HepG2 (cell line): Measurements from ENCODE around the gene ZG16. TPM values are rescaled to one million over a fixed set of nuclear protein-coding genes. Genes with fewer than 3 reads are reported as not detected.

Source experiments
- ATF4 ChIP-seq, 2 experiments: fragments of 450-650 bp in 1 of 2; sonication (generic) in 1 of 2; formaldehyde crosslinking; IDR thresholded peaks; 2 replicates each; pipeline versions ENCODE4 v1.5.0 to v1.8.0; 2020 to 2022; ENCODE audit warnings: mild to moderate bottlenecking in 1 of 2, missing genetic modification reagents in 1 of 2
- ATF7-NPFF ChIP-seq: sonication (generic); formaldehyde crosslinking; IDR thresholded peaks from 2 replicates; pipeline ENCODE4 v1.8.1; 2023; ENCODE audit warnings: mild to moderate bottlenecking, low read depth, missing genetic modification reagents, moderate library complexity
- BATF2 ChIP-seq: sonication (generic); formaldehyde crosslinking; IDR thresholded peaks from 2 replicates; pipeline ENCODE4 v1.8.0; 2022; ENCODE audit warnings: mild to moderate bottlenecking, missing genetic modification reagents, moderate library complexity
- ERF ChIP-seq: IDR thresholded peaks from 2 replicates; pipeline ENCODE4 v1.6.1; 2018; ENCODE audit warnings: missing biosample characterization, missing genetic modification reagents
- GATAD1 ChIP-seq: IDR thresholded peaks from 2 replicates; pipeline ENCODE4 v1.6.1; 2016; ENCODE audit warnings: missing genetic modification reagents, missing compliant biosample characterization
- KDM3A ChIP-seq: IDR thresholded peaks from 2 replicates; pipeline ENCODE4 v1.6.1; 2018; ENCODE audit warnings: low read depth, missing compliant biosample characterization
- PHF8 ChIP-seq: sonication (generic); formaldehyde crosslinking; IDR thresholded peaks from 2 replicates; pipeline ENCODE4 v1.5.0; 2020; ENCODE audit warnings: missing genetic modification reagents
- ZFP41 ChIP-seq: sonication (generic); formaldehyde crosslinking; IDR thresholded peaks from 2 replicates; pipeline ENCODE4 v1.4.0; 2020; ENCODE audit warnings: mild to moderate bottlenecking, missing genetic modification reagents, borderline replicate concordance
- ZNF205 ChIP-seq: IDR thresholded peaks from 2 replicates; pipeline ENCODE4 v1.6.1; 2018; ENCODE audit warnings: missing biosample characterization, missing genetic modification reagents
- ZNF263 ChIP-seq: sonication (generic); formaldehyde crosslinking; IDR thresholded peaks from 2 replicates; pipeline ENCODE4 v1.4.0; 2020; ENCODE audit warnings: missing genetic modification reagents
- ZNF564 ChIP-seq: sonication (generic); formaldehyde crosslinking; IDR thresholded peaks from 2 replicates; pipeline ENCODE4 v1.8.1; 2023; ENCODE audit warnings: mild to moderate bottlenecking, missing genetic modification reagents
- ZSCAN21 ChIP-seq: sonication (generic); formaldehyde crosslinking; IDR thresholded peaks from 2 replicates; pipeline ENCODE4 v1.8.0; 2022; ENCODE audit warnings: mild to moderate bottlenecking, missing genetic modification reagents, moderate library complexity, borderline replicate concordance
- polyA plus RNA-seq, 8 experiments: library from polyadenylated mRNA; depleted of rRNA in 3 of 8; stranded (reverse) in 7 of 8; unstranded in 1 of 8; fragments of >200 nt; fragmentation: Illumina TruSeq in 4 of 8; extraction: Trizol in 4 of 8; gene quantifications; 2 replicates each; pipeline versions ENCODE4 v1.2.1 to v1.2.3, GENCODE V29; 2011 to 2016; ENCODE audit warnings: low read depth in 4 of 8, missing spikeins in 1 of 8, mixed read lengths in 1 of 8; ENCODE audit not compliant: insufficient read depth in 1 of 8
- total RNA-seq, 5 experiments: library from RNA; depleted of rRNA; stranded (reverse); fragments of >200 nt; fragmentation: Illumina TruSeq; extraction: Trizol; gene quantifications; 2 replicates each; pipeline ENCODE4 v1.2.3, GENCODE V29; 2016; ENCODE audit warnings: low read depth in 1 of 5
- TF ChIP-seq, protein P1 (sequence below): sonication (generic); formaldehyde crosslinking; IDR thresholded peaks from 2 replicates; pipeline ENCODE4 v1.5.1; 2020; ENCODE audit warnings: mild to moderate bottlenecking, missing genetic modification reagents, borderline replicate concordance
- TF ChIP-seq, protein P2 (sequence below): sonication (generic); formaldehyde crosslinking; IDR thresholded peaks from 2 replicates; pipeline ENCODE4 v1.8.1; 2023; ENCODE audit warnings: mild to moderate bottlenecking, inconsistent platforms, moderate library complexity, missing genetic modification reagents, borderline replicate concordance
- TF ChIP-seq, protein P3 (sequence below): IDR thresholded peaks from 2 replicates; pipeline ENCODE4 v1.6.1; 2016; ENCODE audit warnings: mild to moderate bottlenecking, missing biosample characterization, missing genetic modification reagents
- TF ChIP-seq, protein P4 (sequence below): sonication (generic); formaldehyde crosslinking; IDR thresholded peaks from 2 replicates; pipeline ENCODE4 v1.4.0; 2020; ENCODE audit warnings: missing genetic modification reagents

The ZG16 gene
- total and polyA plus RNA-seq, 2 of the 13 experiments (the other 11 are each of a cell fraction or from before 2014, with no cell fraction given) = 0.04 to 0.07 TPM

- TF ChIP-seq ZSCAN21 (peak; percentile 39; the same call in 1 of the 2 replicates), ATF7-NPFF (peak; percentile 41; the same call in 1 of the 2 replicates), KDM3A (CRISPR knock-in tag) (0 out of 2 replicates have a peak, but pooled peaks have one; percentile 6), ERF (CRISPR knock-in tag) (0 out of 2 replicates have a peak, but pooled peaks have one; percentile 22), ZFP41 (CRISPR knock-in tag) (0 out of 2 replicates have a peak, but pooled peaks have one; percentile 50), ZNF205 (CRISPR knock-in tag) (no peak), ZNF263 (CRISPR knock-in tag) (0 out of 2 replicates have a peak, but pooled peaks have one; percentile 23), BATF2 (no peak), ATF4 (CRISPR knock-in tag; IDR thresholded peaks at IDR 0.05) (0 out of 4 replicates have a peak, but pooled peaks of 1 of the 2 experiments have one; percentile 22), PHF8 (CRISPR knock-in tag) (peak; percentile 13; the same call in 1 of the 2 replicates), GATAD1 (CRISPR knock-in tag) (peak; percentile 30; the same call in 1 of the 2 replicates), ZNF564 (CRISPR knock-in tag) (0 out of 2 replicates have a peak, but pooled peaks have one; percentile 12)
- TF ChIP-seq, protein P1, sequence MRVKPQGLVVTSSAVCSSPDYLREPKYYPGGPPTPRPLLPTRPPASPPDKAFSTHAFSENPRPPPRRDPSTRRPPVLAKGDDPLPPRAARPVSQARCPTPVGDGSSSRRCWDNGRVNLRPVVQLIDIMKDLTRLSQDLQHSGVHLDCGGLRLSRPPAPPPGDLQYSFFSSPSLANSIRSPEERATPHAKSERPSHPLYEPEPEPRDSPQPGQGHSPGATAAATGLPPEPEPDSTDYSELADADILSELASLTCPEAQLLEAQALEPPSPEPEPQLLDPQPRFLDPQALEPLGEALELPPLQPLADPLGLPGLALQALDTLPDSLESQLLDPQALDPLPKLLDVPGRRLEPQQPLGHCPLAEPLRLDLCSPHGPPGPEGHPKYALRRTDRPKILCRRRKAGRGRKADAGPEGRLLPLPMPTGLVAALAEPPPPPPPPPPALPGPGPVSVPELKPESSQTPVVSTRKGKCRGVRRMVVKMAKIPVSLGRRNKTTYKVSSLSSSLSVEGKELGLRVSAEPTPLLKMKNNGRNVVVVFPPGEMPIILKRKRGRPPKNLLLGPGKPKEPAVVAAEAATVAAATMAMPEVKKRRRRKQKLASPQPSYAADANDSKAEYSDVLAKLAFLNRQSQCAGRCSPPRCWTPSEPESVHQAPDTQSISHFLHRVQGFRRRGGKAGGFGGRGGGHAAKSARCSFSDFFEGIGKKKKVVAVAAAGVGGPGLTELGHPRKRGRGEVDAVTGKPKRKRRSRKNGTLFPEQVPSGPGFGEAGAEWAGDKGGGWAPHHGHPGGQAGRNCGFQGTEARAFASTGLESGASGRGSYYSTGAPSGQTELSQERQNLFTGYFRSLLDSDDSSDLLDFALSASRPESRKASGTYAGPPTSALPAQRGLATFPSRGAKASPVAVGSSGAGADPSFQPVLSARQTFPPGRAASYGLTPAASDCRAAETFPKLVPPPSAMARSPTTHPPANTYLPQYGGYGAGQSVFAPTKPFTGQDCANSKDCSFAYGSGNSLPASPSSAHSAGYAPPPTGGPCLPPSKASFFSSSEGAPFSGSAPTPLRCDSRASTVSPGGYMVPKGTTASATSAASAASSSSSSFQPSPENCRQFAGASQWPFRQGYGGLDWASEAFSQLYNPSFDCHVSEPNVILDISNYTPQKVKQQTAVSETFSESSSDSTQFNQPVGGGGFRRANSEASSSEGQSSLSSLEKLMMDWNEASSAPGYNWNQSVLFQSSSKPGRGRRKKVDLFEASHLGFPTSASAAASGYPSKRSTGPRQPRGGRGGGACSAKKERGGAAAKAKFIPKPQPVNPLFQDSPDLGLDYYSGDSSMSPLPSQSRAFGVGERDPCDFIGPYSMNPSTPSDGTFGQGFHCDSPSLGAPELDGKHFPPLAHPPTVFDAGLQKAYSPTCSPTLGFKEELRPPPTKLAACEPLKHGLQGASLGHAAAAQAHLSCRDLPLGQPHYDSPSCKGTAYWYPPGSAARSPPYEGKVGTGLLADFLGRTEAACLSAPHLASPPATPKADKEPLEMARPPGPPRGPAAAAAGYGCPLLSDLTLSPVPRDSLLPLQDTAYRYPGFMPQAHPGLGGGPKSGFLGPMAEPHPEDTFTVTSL (CRISPR knock-in tag) = 0 out of 2 replicates have a peak, but pooled peaks have one; percentile 1
- TF ChIP-seq, protein P2, sequence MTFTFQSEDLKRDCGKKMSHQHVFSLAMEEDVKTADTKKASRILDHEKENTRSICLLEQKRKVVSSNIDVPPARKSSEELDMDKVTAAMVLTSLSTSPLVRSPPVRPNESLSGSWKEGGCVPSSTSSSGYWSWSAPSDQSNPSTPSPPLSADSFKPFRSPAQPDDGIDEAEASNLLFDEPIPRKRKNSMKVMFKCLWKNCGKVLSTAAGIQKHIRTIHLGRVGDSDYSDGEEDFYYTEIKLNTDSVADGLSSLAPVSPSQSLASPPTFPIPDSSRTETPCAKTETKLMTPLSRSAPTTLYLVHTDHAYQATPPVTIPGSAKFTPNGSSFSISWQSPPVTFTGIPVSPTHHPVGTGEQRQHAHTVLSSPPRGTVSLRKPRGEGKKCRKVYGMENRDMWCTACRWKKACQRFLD (CRISPR knock-in tag) = 0 out of 2 replicates have a peak, but pooled peaks have one; percentile 10
- TF ChIP-seq, protein P3, sequence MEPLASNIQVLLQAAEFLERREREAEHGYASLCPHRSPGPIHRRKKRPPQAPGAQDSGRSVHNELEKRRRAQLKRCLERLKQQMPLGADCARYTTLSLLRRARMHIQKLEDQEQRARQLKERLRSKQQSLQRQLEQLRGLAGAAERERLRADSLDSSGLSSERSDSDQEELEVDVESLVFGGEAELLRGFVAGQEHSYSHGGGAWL (CRISPR knock-in tag) = no peak; the same call in 1 of the 2 replicates
- TF ChIP-seq, protein P4, sequence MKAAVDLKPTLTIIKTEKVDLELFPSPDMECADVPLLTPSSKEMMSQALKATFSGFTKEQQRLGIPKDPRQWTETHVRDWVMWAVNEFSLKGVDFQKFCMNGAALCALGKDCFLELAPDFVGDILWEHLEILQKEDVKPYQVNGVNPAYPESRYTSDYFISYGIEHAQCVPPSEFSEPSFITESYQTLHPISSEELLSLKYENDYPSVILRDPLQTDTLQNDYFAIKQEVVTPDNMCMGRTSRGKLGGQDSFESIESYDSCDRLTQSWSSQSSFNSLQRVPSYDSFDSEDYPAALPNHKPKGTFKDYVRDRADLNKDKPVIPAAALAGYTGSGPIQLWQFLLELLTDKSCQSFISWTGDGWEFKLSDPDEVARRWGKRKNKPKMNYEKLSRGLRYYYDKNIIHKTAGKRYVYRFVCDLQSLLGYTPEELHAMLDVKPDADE (CRISPR knock-in tag) = no peak; the same call in 1 of the 2 replicates
These were observed 34.0 kb downstream of the ZG16 start, which contains the start of gene PRRT2 (continued) for GRCh38 chr16:29811896-29812665.
